T-helper 2 cell treated with Interferon-gamma antibody and Interleukin-4, amounts not matched to agents 5 μg/mL and 100 μg/mL, for 36 hours (primary cell): Measurements from ENCODE around the gene DAG1.

Source experiments
- DNase-seq: peaks from one replicate; pipeline ENCODE4 v3.0.0; 2021; ENCODE audit warnings: low spot score
- H3K27ac Mint-ChIP-seq: one replicate; pipeline ENCODE4 v1.8.0; 2021; ENCODE audit warnings: mild to moderate bottlenecking, mixed read lengths
- H3K27me3 Mint-ChIP-seq: one replicate; pipeline ENCODE4 v1.8.0; 2021; ENCODE audit warnings: low read depth, mixed read lengths
- H3K36me3 Mint-ChIP-seq: one replicate; pipeline ENCODE4 v1.8.0; 2021; ENCODE audit warnings: low read depth, mixed read lengths
- H3K4me1 Mint-ChIP-seq: one replicate; pipeline ENCODE4 v1.8.0; 2021; ENCODE audit warnings: low read depth, mixed read lengths
- H3K4me3 Mint-ChIP-seq: one replicate; pipeline ENCODE4 v1.8.0; 2022; ENCODE audit warnings: mild to moderate bottlenecking, moderate library complexity, mixed read lengths
- H3K9me3 Mint-ChIP-seq: one replicate; pipeline ENCODE4 v1.8.0; 2021; ENCODE audit warnings: mixed read lengths

Gene DAG1

GRCh38 chr3:49535971-49536874, 66.2 kb downstream of the DAG1 start:
- Mint-ChIP-seq H3K27me3 (no peaks in the 10 kb centered on the region), H3K9me3 (no peaks in the 10 kb centered on the region), H3K36me3 (peaks cover 12% of the 10 kb centered on the region), H3K27ac (no peak overlapping the region), H3K4me3 (no peak overlapping the region), H3K4me1 (peaks cover 5% of the 10 kb centered on the region)
- DNase-seq = no peak

GRCh38 chr3:49536875-49537533, 66.9 kb downstream of the DAG1 start:
- Mint-ChIP-seq H3K9me3 (no peaks in the 10 kb centered on the region), H3K27ac (no peak overlapping the region), H3K27me3 (peaks cover 3% of the 10 kb centered on the region), H3K36me3 (peaks cover 4% of the 10 kb centered on the region), H3K4me3 (no peak overlapping the region), H3K4me1 (peaks cover 5% of the 10 kb centered on the region)
- DNase-seq = no peak

DNA sequence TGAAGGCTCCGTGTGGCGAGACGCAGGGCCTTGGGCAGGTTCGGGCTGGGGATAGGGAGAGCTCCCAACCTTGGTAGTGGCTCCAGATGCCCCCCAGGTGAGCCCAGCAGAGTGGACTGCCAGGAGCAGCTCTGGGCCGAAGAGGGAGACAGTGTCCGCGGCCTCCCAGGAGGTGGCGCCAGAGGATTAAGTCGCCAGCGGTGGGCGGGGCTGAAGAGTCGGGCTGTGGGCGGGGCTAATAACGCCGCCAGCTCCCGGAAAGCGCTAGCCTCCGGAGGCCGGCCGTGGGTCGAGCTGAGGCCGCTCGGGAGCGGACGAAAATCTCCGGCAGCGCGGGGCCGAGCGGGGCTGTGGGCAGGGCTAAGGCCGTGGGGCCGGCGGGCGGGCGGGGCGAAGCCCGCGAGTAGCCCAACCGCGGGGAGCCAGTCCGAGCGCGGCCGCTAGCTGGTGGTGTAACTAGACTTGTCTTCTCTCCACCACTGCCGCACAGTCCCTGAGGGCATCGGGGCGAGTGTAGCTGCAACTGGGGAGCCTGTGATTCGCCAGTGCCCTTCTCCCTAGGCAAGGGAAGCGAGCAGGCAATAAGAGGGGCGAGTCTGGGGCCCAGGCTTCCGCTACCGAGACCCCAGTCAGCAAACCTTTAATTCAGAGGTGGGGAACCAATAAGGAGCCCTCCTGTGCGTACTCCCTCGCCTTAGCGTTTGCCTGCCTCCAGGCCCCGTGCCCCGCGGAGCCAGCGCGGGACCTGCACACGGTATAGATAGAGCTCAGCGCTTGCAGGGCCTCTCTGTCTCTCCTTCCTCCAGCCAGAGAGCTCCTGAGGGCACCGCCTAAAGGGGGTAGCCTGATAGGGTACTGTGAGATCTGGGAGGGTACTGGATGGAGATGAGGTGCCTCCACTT, 69.8 kb downstream of the DAG1 start:
- H3K27ac Mint-ChIP-seq = no peak overlapping the region
- H3K9me3 Mint-ChIP-seq = no peaks in the 10 kb centered on the region
- peak; percentile 87 for DNase-seq
- H3K4me3 Mint-ChIP-seq = peak overlapping the region; percentile 67
- peaks cover 17% of the 10 kb centered on the region for H3K27me3 Mint-ChIP-seq
- peaks cover 5% of the 10 kb centered on the region for H3K4me1 Mint-ChIP-seq
- H3K36me3 Mint-ChIP-seq = no peaks in the 10 kb centered on the region

DNA sequence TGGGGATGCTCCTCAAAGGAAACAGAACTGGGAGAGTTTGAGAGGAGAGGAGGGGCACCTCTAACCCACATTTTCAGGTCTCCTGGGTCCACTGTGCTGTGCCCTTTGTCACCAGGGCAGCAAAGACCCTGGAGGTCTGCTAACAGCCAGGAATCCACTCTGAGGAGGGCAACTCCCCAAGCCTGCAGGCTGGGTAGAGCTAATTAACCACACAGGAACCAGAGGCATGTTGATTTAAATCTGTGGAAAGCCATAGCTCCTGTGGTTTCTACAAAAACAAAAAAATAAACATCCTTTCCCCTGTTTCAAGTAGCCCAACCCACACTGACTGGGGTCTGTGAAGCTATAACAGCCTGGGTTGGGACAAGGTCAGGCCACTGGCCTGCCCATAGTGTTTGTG, 82.0 kb downstream of the DAG1 start:
- no peaks in the 10 kb centered on the region for H3K9me3 Mint-ChIP-seq
- H3K4me3 Mint-ChIP-seq = peak overlapping the region; percentile 69
- no peak overlapping the region for H3K27ac Mint-ChIP-seq
- peaks cover 12% of the 10 kb centered on the region for H3K4me1 Mint-ChIP-seq
- no peaks in the 10 kb centered on the region for H3K36me3 Mint-ChIP-seq
- DNase-seq = no peak
- H3K27me3 Mint-ChIP-seq = peaks cover 47% of the 10 kb centered on the region

DNA sequence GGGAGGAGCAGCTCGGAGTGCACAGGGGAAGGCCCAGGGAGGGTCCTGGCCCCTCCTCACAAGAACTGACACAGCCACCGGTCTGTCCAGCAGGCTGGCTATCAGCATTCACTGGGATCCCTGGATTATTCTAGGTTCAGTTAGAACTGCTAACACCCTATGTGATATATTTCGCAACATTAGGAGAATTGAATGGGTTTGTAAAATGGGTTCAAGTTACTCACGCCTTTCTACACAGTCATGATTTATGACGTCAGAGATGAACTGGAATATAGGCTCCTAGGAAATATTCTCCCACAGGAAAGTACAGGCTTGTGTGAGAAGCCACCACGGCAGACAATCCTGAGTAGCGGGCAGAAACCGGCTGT, 83.2 kb downstream of the DAG1 start:
- H3K36me3 Mint-ChIP-seq = no peaks in the 10 kb centered on the region
- DNase-seq = no peak
- peak overlapping the region; percentile 85 for H3K4me3 Mint-ChIP-seq
- H3K27me3 Mint-ChIP-seq = peaks cover 56% of the 10 kb centered on the region
- H3K4me1 Mint-ChIP-seq = peaks cover 12% of the 10 kb centered on the region
- no peak overlapping the region for H3K27ac Mint-ChIP-seq
- H3K9me3 Mint-ChIP-seq = no peaks in the 10 kb centered on the region

- peak; percentile 88 for DNase-seq
- Mint-ChIP-seq H3K36me3 (no peaks in the 10 kb centered on the region), H3K27me3 (peaks cover 50% of the 10 kb centered on the region), H3K9me3 (no peaks in the 10 kb centered on the region), H3K4me1 (peaks cover 12% of the 10 kb centered on the region), H3K4me3 (peak within 1 kb of the TSS; percentile 85), H3K27ac (no peak within 1 kb of the TSS)
Measured at GRCh38 chr3:49553692-49554632, 83.9 kb downstream of the DAG1 start, which contains the start of gene BSN. TSS of gene BSN (plus strand) at chr3:49554477. CDS start at chr3:49554603, 126 bp downstream.

- Mint-ChIP-seq H3K27ac (no peak overlapping the region), H3K36me3 (no peaks in the 10 kb centered on the region), H3K27me3 (peaks cover 54% of the 10 kb centered on the region), H3K4me1 (peaks cover 15% of the 10 kb centered on the region), H3K9me3 (peaks cover 6% of the 10 kb centered on the region), H3K4me3 (peak overlapping the region; percentile 60)
- DNase-seq = no peak
Measured at GRCh38 chr3:49554633-49555265, 84.7 kb downstream of the DAG1 start.

DNA sequence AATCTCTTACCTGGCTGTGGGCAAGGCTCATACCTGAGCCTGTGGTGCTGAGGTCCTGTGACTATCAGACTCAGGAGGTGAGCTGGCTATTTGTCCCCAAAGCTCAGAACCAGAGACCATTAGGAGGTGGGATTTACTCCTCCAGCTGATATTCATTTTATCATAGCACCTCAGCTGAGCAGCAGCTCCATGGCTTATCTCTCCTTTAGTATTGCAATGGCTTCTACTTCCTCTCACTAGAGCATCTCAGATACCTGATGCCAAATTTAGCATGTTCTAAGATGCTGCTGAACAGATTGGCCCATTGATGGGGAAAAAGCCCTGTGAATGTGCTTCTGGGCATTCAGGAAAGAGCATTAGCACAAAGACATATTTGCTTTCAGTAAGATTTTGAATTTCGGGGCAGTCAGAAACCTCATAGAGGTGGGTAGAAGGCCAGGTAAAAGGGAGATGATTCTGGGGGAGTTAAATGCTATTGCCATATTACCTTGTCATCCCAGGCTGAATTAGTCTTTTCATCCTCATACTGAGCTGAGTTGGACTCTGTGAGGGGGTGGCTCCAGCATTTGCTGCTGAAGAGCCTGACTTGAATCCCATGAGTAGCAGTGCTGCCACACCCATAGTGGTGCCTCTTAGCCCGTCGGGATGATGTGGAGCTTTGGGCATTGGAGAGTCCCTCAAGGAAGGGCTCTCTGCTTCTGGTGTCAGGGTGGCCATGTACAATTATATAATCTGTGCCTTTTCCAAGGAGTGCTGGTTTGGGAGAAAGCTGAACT, 86.6 kb downstream of the DAG1 start:
- peaks cover 6% of the 10 kb centered on the region for H3K9me3 Mint-ChIP-seq
- H3K27ac Mint-ChIP-seq = no peak overlapping the region
- H3K4me3 Mint-ChIP-seq = no peak overlapping the region
- H3K27me3 Mint-ChIP-seq = peaks cover 57% of the 10 kb centered on the region
- H3K4me1 Mint-ChIP-seq = peaks cover 14% of the 10 kb centered on the region
- no peak for DNase-seq
- no peaks in the 10 kb centered on the region for H3K36me3 Mint-ChIP-seq

DNA sequence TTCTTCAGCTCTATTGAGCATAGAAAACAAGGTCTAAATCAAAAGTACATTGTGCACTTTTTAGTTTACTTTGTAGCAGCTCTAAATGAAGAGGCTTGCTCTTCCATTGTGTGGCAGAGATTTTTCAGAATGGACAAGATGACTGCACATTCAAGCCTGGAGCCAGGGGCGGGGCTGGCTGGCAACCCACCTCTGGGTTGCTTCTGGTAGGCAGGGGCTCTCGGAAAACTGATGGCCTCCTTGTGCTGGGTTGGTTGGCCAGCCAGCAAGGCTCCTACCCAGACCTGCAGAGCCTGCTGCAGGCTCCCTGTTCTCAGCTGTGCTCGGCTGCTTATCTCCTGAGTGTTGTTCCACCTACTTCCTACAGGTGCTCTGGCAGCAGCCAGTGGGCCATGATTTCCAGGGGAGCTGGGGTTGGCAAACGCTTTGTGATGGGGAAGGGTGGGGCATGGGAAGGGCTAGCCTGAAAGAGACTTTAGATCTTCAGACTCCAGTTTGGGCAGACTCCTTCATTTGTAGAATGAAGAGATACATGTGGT, 93.0 kb downstream of the DAG1 start:
- Mint-ChIP-seq H3K27me3 (peaks cover 31% of the 10 kb centered on the region), H3K36me3 (no peaks in the 10 kb centered on the region), H3K4me1 (peaks cover 3% of the 10 kb centered on the region), H3K4me3 (no peak overlapping the region), H3K27ac (no peak overlapping the region), H3K9me3 (peaks cover 6% of the 10 kb centered on the region)
- DNase-seq = no peak

GRCh38 chr3:49563766-49564165, 93.7 kb downstream of the DAG1 start:
- no peak overlapping the region for H3K4me3 Mint-ChIP-seq
- H3K27ac Mint-ChIP-seq = no peak overlapping the region
- no peaks in the 10 kb centered on the region for H3K36me3 Mint-ChIP-seq
- H3K4me1 Mint-ChIP-seq = peaks cover 3% of the 10 kb centered on the region
- peaks cover 29% of the 10 kb centered on the region for H3K27me3 Mint-ChIP-seq
- DNase-seq = no peak
- peaks cover 6% of the 10 kb centered on the region for H3K9me3 Mint-ChIP-seq

GRCh38 chr3:49566312-49566711, 96.2 kb downstream of the DAG1 start:
- H3K9me3 Mint-ChIP-seq = no peaks in the 10 kb centered on the region
- H3K27ac Mint-ChIP-seq = no peak overlapping the region
- H3K4me1 Mint-ChIP-seq = no peaks in the 10 kb centered on the region
- H3K4me3 Mint-ChIP-seq = no peak overlapping the region
- no peaks in the 10 kb centered on the region for H3K36me3 Mint-ChIP-seq
- no peak for DNase-seq
- peaks cover 17% of the 10 kb centered on the region for H3K27me3 Mint-ChIP-seq

GRCh38 chr3:49567406-49567805, 97.3 kb downstream of the DAG1 start:
- Mint-ChIP-seq H3K9me3 (no peaks in the 10 kb centered on the region), H3K4me1 (no peaks in the 10 kb centered on the region), H3K27ac (no peak overlapping the region), H3K27me3 (peaks cover 16% of the 10 kb centered on the region), H3K4me3 (no peak overlapping the region), H3K36me3 (no peaks in the 10 kb centered on the region)
- DNase-seq = no peak
